Activated CD4-positive, alpha-beta T cell treated with anti-CD3 and anti-CD28 coated beads for 36 hours (primary cell): Measurements from ENCODE around the gene MIA. TPM values are rescaled to one million over a fixed set of nuclear protein-coding genes. Genes with fewer than 3 reads are reported as not detected.

ENCODE experiments used
- ATAC-seq: fragments of 200-7000 bp; cut with Tn5 transposase; one replicate; pipeline ENCODE4 v1.10.0; 2021; ENCODE audit warnings: mild to moderate bottlenecking, moderate library complexity
- CTCF ChIA-PET: fragments of 350-600 bp; sonication (Branson Sonifier 250); formaldehyde crosslinking; loops from one replicate; lab custom pipeline; 2021; ENCODE audit warnings: antibody characterized with exemption; lab: Charles Lee
- POLR2A ChIA-PET: fragments of 350-600 bp; sonication (Branson Sonifier 250); formaldehyde crosslinking; loops from one replicate; lab custom pipeline; 2021; ENCODE audit warnings: antibody characterized with exemption, inconsistent platforms; lab: Charles Lee
- DNase-seq: peaks from one replicate; pipeline ENCODE4 v3.0.0-alpha.2; 2020
- H3K27ac Mint-ChIP-seq: one replicate; pipeline ENCODE4 v1.8.0; 2021; ENCODE audit warnings: mixed read lengths
- H3K27me3 Mint-ChIP-seq: one replicate; pipeline ENCODE4 v1.8.0; 2021; ENCODE audit warnings: mixed read lengths
- H3K36me3 Mint-ChIP-seq: one replicate; pipeline ENCODE4 v1.8.0; 2021; ENCODE audit warnings: low read depth, mixed read lengths
- H3K4me1 Mint-ChIP-seq: one replicate; pipeline ENCODE4 v1.8.0; 2021; ENCODE audit warnings: mixed read lengths
- H3K4me3 Mint-ChIP-seq: one replicate; pipeline ENCODE4 v1.8.0; 2021; ENCODE audit warnings: mild to moderate bottlenecking, moderate library complexity, mixed read lengths
- H3K9me3 Mint-ChIP-seq: one replicate; pipeline ENCODE4 v1.8.0; 2021; ENCODE audit warnings: low read depth, mixed read lengths
- intact Hi-C, 2 experiments: fragments of 100-400 bp; cut with DNase I in 1 of 2; cut with micrococcal nuclease in 1 of 2; formaldehyde crosslinking; loops; one replicate each; pipeline versions ENCODE4 v1.14.2 to v1.15.1; 2022 to 2024; cut with DNase I, micrococcal nuclease
- total RNA-seq, 2 experiments: library from RNA; stranded (reverse); gene quantifications; one replicate each; pipeline ENCODE4 v1.2.3, GENCODE V29; 2021

Gene MIA
- total RNA-seq, 2 experiments from 2014 or later = 0.57 TPM; not detected in 1

- Mint-ChIP-seq H3K9me3 (no peaks in the 10 kb centered on the region), H3K4me1 (peaks cover 46% of the 10 kb centered on the region), H3K4me3 (peak overlapping the region; percentile 91), H3K27me3 (no peaks in the 10 kb centered on the region), H3K36me3 (peaks cover 18% of the 10 kb centered on the region), H3K27ac (peak overlapping the region; percentile 97)
- ATAC-seq (no peak), DNase-seq (no peak)
- intact Hi-C loops = loop anchor here (5.0 to 10.0 kb wide), 3 partner anchors 370 to 1065 kb away; partner anchors contain the start of genes AKT2 (in 1 of the 2), RPS19 (in 1 of the 2) and SERTAD1 (in 1 of the 2)
- ChIA-PET CTCF (interaction anchor here (1.1 to 4.3 kb wide), 6 partner anchors 9 to 135 kb away, joined by 3 to 47 read pairs (median 4); partner anchors contain the start of gene RAB4B), POLR2A (interaction anchor here (0.6 to 1.8 kb wide), 6 partner anchors 9 to 829 kb away, joined by 3 to 25 read pairs (median 7); partner anchors contain the start of genes ACTMAP, RAB4B and SNRPA)
These were observed 22.0 kb downstream of the MIA start for GRCh38 chr19:40797166-40797962.

GRCh38 chr19:40797963-40798682 lies 22.8 kb downstream of the MIA start:
- H3K27ac Mint-ChIP-seq = peak overlapping the region; percentile 97
- POLR2A ChIA-PET = interaction anchor here (0.5 to 1.8 kb wide), 8 partner anchors 9 to 829 kb away, joined by 3 to 25 read pairs (median 6); partner anchors contain the start of genes ACTMAP, COQ8B, ITPKC and RAB4B
- intact Hi-C loops = loop anchor here (1.0 to 10.0 kb wide), 15 partner anchors 20 to 1064 kb away; partner anchors contain the start of genes COQ8B (in 2 of the 2), RAB4B (in 2 of the 2), SNRPA (in 2 of the 2) and AKT2 (in 1 of the 2)
- H3K27me3 Mint-ChIP-seq = no peaks in the 10 kb centered on the region
- H3K4me3 Mint-ChIP-seq = peak overlapping the region; percentile 91
- H3K36me3 Mint-ChIP-seq = peaks cover 18% of the 10 kb centered on the region
- ATAC-seq (peak; percentile 41), DNase-seq (peak; percentile 82)
- CTCF ChIA-PET = interaction anchor here (0.6 to 4.3 kb wide), 8 partner anchors 8 to 136 kb away, joined by 3 to 47 read pairs (median 4); partner anchors contain the start of gene RAB4B
- peaks cover 46% of the 10 kb centered on the region for H3K4me1 Mint-ChIP-seq
- no peaks in the 10 kb centered on the region for H3K9me3 Mint-ChIP-seq

- H3K36me3 Mint-ChIP-seq = peaks cover 22% of the 10 kb centered on the region
- peak within 1 kb of the TSS; percentile 97 for H3K27ac Mint-ChIP-seq
- intact Hi-C loops = loop anchor here (1.0 to 10.0 kb wide), 16 partner anchors 21 to 1063 kb away; partner anchors contain the start of genes COQ8B (in 2 of the 2), NUMBL (in 2 of the 2), RAB4B (in 2 of the 2) and SNRPA (in 2 of the 2)
- H3K9me3 Mint-ChIP-seq = no peaks in the 10 kb centered on the region
- H3K4me3 Mint-ChIP-seq = peak within 1 kb of the TSS; percentile 91
- no peaks in the 10 kb centered on the region for H3K27me3 Mint-ChIP-seq
- DNase-seq (peak; percentile 100), ATAC-seq (peak; percentile 85)
- POLR2A ChIA-PET = interaction anchor here (0.5 to 1.8 kb wide), 8 partner anchors 8 to 139 kb away, joined by 3 to 25 read pairs (median 6); partner anchors contain the start of genes ACTMAP, COQ8B, ITPKC and RAB4B
- CTCF ChIA-PET = interaction anchor here (0.6 to 4.3 kb wide), 8 partner anchors 8 to 136 kb away, joined by 3 to 47 read pairs (median 4); partner anchors contain the start of genes ACTMAP, RAB4B and SNRPA
- peaks cover 54% of the 10 kb centered on the region for H3K4me1 Mint-ChIP-seq
These were observed 23.6 kb downstream of the MIA start, which contains the start of gene EGLN2 for GRCh38 chr19:40798683-40799557. EGLN2 (plus strand) TSS chr19:40799191; CDS start chr19:40800573, 1,382 bp downstream.

DNA sequence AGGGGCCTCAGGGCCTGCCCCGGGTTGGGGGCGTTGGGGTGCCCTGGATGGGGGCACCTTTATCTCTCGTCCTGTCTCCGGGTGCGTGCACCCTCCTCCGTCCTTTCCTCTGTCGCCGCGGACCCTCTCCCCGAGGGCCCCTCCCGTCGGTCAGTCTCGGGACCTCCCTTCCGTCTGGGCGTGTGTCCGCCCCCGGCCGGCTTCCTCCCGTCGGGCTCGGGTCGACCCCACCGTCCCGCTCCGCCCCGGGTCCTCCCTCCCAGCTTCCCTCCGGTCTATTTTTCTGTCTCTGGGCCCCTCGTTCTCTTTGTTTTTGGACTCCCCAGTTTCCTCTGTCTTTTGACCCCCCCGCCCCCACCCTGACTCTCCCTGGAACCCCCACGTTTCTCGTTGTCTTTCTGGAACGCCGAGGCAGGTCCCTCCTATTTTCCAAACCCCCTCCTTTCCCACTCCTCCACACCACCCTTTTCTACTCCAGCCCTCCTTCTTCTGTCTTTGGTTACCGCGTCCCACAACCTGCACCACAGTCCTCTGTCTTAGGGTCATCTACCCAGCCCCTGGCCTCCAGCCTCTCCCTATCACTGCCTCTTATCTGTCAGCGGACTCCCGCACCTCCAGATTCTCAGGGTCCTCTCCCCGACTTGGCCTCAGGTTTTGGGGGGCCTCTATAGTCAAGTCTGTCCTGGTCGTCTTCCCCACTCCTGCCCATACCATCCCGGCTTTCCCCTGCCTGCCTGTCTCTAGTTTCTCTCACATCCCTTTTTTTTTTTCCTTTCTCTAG lies 24.4 kb downstream of the MIA start:
- H3K4me3 Mint-ChIP-seq = peak overlapping the region; percentile 91
- ATAC-seq = no peak
- ChIA-PET CTCF (interaction anchor here (1.1 to 4.3 kb wide), 3 partner anchors 19 to 137 kb away, joined by 3 to 47 read pairs (median 12); partner anchors contain the start of gene RAB4B), POLR2A (interaction anchor here (1.1 to 1.8 kb wide), 3 partner anchors 21 to 83 kb away, joined by 3 to 25 read pairs (median 6); partner anchors contain the start of genes COQ8B, ITPKC and RAB4B)
- peaks cover 62% of the 10 kb centered on the region for H3K4me1 Mint-ChIP-seq
- no peaks in the 10 kb centered on the region for H3K9me3 Mint-ChIP-seq
- no peaks in the 10 kb centered on the region for H3K27me3 Mint-ChIP-seq
- peak; percentile 50 for DNase-seq
- intact Hi-C loops = loop anchor here (1.0 to 10.0 kb wide), 11 partner anchors 83 to 1063 kb away; partner anchors contain the start of genes AKT2 (in 1 of the 2), CCDC97 (in 1 of the 2), COQ8B (in 1 of the 2) and DYRK1B (in 1 of the 2)
- peaks cover 28% of the 10 kb centered on the region for H3K36me3 Mint-ChIP-seq
- peak overlapping the region; percentile 88 for H3K27ac Mint-ChIP-seq

DNA sequence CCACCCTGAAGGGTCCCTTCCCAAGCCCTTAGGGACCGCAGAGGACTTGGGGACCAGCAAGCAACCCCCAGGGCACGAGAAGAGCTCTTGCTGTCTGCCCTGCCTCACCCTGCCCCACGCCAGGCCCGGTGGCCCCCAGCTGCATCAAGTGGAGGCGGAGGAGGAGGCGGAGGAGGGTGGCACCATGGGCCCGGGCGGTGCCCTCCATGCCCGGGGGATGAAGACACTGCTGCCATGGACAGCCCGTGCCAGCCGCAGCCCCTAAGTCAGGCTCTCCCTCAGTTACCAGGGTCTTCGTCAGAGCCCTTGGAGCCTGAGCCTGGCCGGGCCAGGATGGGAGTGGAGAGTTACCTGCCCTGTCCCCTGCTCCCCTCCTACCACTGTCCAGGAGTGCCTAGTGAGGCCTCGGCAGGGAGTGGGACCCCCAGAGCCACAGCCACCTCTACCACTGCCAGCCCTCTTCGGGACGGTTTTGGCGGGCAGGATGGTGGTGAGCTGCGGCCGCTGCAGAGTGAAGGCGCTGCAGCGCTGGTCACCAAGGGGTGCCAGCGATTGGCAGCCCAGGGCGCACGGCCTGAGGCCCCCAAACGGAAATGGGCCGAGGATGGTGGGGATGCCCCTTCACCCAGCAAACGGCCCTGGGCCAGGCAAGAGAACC lies 25.1 kb downstream of the MIA start:
- peaks cover 31% of the 10 kb centered on the region for H3K36me3 Mint-ChIP-seq
- peak overlapping the region; percentile 91 for H3K4me3 Mint-ChIP-seq
- intact Hi-C loops = loop anchor here in 1 of 2 experiments (5.0 kb wide), 1 partner anchor 968 kb away; the partner anchor contains the start of gene DYRK1B
- H3K4me1 Mint-ChIP-seq = peaks cover 69% of the 10 kb centered on the region
- DNase-seq = no peak
- H3K27me3 Mint-ChIP-seq = no peaks in the 10 kb centered on the region
- ATAC-seq = no peak
- H3K27ac Mint-ChIP-seq = peak overlapping the region; percentile 88
- CTCF ChIA-PET = no interaction called here
- H3K9me3 Mint-ChIP-seq = no peaks in the 10 kb centered on the region
- POLR2A ChIA-PET = interaction anchor here (1.1 kb wide), 1 partner anchor 22 kb away, joined by 3 read pairs; no protein-coding TSS in a partner anchor

GRCh38 chr19:40800997-40801377 lies 25.7 kb downstream of the MIA start:
- Mint-ChIP-seq H3K36me3 (peaks cover 31% of the 10 kb centered on the region), H3K9me3 (no peaks in the 10 kb centered on the region), H3K27me3 (no peaks in the 10 kb centered on the region), H3K27ac (no peak overlapping the region), H3K4me1 (peaks cover 74% of the 10 kb centered on the region), H3K4me3 (peak overlapping the region; percentile 91)
- ATAC-seq (no peak), DNase-seq (no peak)
- ChIA-PET CTCF (interaction anchor here (1.1 kb wide), 1 partner anchor 23 kb away, joined by 3 read pairs; the partner anchor contains the start of gene RAB4B), POLR2A (interaction anchor here (1.1 kb wide), 1 partner anchor 22 kb away, joined by 3 read pairs; no protein-coding TSS in a partner anchor)
- intact Hi-C loops = loop anchor here in 1 of 2 experiments (5.0 kb wide), 1 partner anchor 969 kb away; the partner anchor contains the start of gene DYRK1B

- H3K27me3 Mint-ChIP-seq = no peaks in the 10 kb centered on the region
- peaks cover 32% of the 10 kb centered on the region for H3K36me3 Mint-ChIP-seq
- ATAC-seq (no peak), DNase-seq (no peak)
- intact Hi-C loops = loop anchor here in 1 of 2 experiments (5.0 kb wide), 1 partner anchor 969 kb away; the partner anchor contains the start of gene DYRK1B
- peaks cover 80% of the 10 kb centered on the region for H3K4me1 Mint-ChIP-seq
- H3K27ac Mint-ChIP-seq = peak overlapping the region; percentile 93
- peak overlapping the region; percentile 91 for H3K4me3 Mint-ChIP-seq
- ChIA-PET POLR2A (no interaction called here), CTCF (interaction anchor here (1.1 kb wide), 1 partner anchor 24 kb away, joined by 3 read pairs; the partner anchor contains the start of gene RAB4B)
- no peaks in the 10 kb centered on the region for H3K9me3 Mint-ChIP-seq
These were observed 26.3 kb downstream of the MIA start for GRCh38 chr19:40801426-40802299.
